ENCODE data around the gene CTR9. TPM values are rescaled to one million over a fixed set of nuclear protein-coding genes. Genes with fewer than 3 reads are reported as not detected.

Gene CTR9
- total RNA-seq, 4 donors from 2014 or later = 28.6 to 34.1 (median 30.5) TPM

- Histone ChIP-seq H3K9me3 (no peaks in the 10 kb centered on the region), H3K27ac (no peak overlapping the region), H3K36me3 (peaks cover 18% of the 10 kb centered on the region), H3K4me1 (peaks cover 9% of the 10 kb centered on the region), H3K4me3 (no peak overlapping the region), H3K27me3 (no peaks in the 10 kb centered on the region)
- TF ChIP-seq, protein P1, sequence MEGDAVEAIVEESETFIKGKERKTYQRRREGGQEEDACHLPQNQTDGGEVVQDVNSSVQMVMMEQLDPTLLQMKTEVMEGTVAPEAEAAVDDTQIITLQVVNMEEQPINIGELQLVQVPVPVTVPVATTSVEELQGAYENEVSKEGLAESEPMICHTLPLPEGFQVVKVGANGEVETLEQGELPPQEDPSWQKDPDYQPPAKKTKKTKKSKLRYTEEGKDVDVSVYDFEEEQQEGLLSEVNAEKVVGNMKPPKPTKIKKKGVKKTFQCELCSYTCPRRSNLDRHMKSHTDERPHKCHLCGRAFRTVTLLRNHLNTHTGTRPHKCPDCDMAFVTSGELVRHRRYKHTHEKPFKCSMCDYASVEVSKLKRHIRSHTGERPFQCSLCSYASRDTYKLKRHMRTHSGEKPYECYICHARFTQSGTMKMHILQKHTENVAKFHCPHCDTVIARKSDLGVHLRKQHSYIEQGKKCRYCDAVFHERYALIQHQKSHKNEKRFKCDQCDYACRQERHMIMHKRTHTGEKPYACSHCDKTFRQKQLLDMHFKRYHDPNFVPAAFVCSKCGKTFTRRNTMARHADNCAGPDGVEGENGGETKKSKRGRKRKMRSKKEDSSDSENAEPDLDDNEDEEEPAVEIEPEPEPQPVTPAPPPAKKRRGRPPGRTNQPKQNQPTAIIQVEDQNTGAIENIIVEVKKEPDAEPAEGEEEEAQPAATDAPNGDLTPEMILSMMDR (IDR thresholded peaks at IDR 0.05) = peak; percentile 73 to 93
- no peak for TF ChIP-seq POLR2A (IDR thresholded peaks at IDR 0.05)
- TF ChIP-seq POLR2AphosphoS5 (IDR thresholded peaks at IDR 0.05) = no peak
- 13% methylated on average over 12 of the region's 24 CpGs for WGBS
- DNase-seq (ENCODE audit: low spot score in 2 of 2) = peak; percentile 92 to 94
Measured at GRCh38 chr11:10792385-10793068, 41.5 kb downstream of the CTR9 start.

DNA sequence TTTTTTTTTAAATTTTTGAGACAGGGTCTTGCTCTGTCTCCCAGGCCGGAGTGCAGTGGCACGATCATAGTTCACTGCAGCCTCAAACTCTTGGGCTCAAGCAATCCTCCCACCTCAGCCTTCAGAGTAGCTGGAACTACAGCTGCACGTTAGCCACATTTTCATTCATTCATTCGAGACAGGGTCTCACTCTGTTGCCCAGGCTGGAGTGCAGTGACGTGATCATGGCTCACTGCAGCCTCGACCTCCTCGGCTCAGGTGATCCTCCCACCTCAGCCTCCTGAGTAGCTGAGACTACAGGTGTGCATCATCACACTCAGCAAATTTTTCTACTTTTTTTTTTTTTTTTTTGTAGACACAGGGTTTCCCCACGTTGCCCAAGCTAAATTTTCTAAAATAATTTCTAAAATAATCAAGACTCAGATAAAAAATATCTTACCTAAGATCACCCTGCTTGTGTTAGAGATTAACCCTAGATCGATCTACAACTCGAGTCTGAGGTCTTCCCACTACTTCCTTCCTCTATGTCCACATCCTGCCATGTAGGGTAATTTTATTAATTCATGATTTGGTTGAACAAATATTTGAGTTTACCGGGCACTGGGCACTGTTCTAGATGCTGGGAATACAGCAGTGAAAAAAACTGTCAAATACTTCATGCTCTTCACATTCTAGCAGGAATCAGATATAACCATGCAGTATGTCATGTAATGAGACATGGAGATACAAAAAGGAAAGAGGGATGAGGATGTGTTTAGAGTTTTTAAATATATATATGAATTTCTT lies 42.6 kb downstream of the CTR9 start:
- WGBS = 74% methylated on average over 11 of the region's 11 CpGs
- TF ChIP-seq, protein P1 (IDR thresholded peaks at IDR 0.05) = no peak
- TF ChIP-seq POLR2A (IDR thresholded peaks at IDR 0.05) (no peak), POLR2AphosphoS5 (IDR thresholded peaks at IDR 0.05) (no peak), EP300 (IDR thresholded peaks at IDR 0.05) (no peak)

GRCh38 chr11:10796191-10796590 lies 45.1 kb downstream of the CTR9 start:
- WGBS = 29% methylated on average over 2 of the region's 2 CpGs
- H3K36me3 ChIP-seq = peaks cover 55% of the 10 kb centered on the region
- H3K4me3 ChIP-seq = no peak overlapping the region
- H3K27me3 ChIP-seq = no peaks in the 10 kb centered on the region
- no peak for DNase-seq (ENCODE audit: low spot score in 2 of 2)
- no peak for TF ChIP-seq POLR2AphosphoS5 (IDR thresholded peaks at IDR 0.05)
- TF ChIP-seq, protein P1 (IDR thresholded peaks at IDR 0.05) = no peak
- H3K27ac ChIP-seq = no peak overlapping the region
- H3K9me3 ChIP-seq = no peaks in the 10 kb centered on the region
- H3K4me1 ChIP-seq = peaks cover 13% of the 10 kb centered on the region

More for the DNA sequence above, 42.6 kb downstream of the CTR9 start:
- H3K4me3 ChIP-seq = no peak overlapping the region
- peaks cover 30% of the 10 kb centered on the region for H3K36me3 ChIP-seq
- DNase-seq (ENCODE audit: low spot score in 2 of 2) = no peak
- no peaks in the 10 kb centered on the region for H3K9me3 ChIP-seq
- no peaks in the 10 kb centered on the region for H3K27me3 ChIP-seq
- peaks cover 9% of the 10 kb centered on the region for H3K4me1 ChIP-seq
- H3K27ac ChIP-seq = no peak overlapping the region

GRCh38 chr11:10797001-10797400 lies 46.0 kb downstream of the CTR9 start:
- H3K27ac ChIP-seq = no peak overlapping the region
- H3K27me3 ChIP-seq = no peaks in the 10 kb centered on the region
- TF ChIP-seq EP300 (IDR thresholded peaks at IDR 0.05) (no peak), POLR2A (IDR thresholded peaks at IDR 0.05) (no peak), POLR2AphosphoS5 (IDR thresholded peaks at IDR 0.05) (no peak)
- TF ChIP-seq, protein P1 (IDR thresholded peaks at IDR 0.05) = no peak
- no peak for DNase-seq (ENCODE audit: low spot score in 2 of 2)
- peaks cover 63% of the 10 kb centered on the region for H3K36me3 ChIP-seq
- H3K4me3 ChIP-seq = no peak overlapping the region
- WGBS = 92% methylated on average over 2 of the region's 2 CpGs
- no peaks in the 10 kb centered on the region for H3K9me3 ChIP-seq
- peaks cover 13% of the 10 kb centered on the region for H3K4me1 ChIP-seq

- H3K9me3 ChIP-seq = no peaks in the 10 kb centered on the region
- no peak overlapping the region for H3K4me3 ChIP-seq
- 78% methylated on average over 3 of the region's 3 CpGs for WGBS
- DNase-seq (ENCODE audit: low spot score in 2 of 2) = no peak
- no peak overlapping the region for H3K27ac ChIP-seq
- H3K27me3 ChIP-seq = no peaks in the 10 kb centered on the region
- TF ChIP-seq POLR2AphosphoS5 (IDR thresholded peaks at IDR 0.05) = no peak
- TF ChIP-seq, protein P1 (IDR thresholded peaks at IDR 0.05) = no peak
- TF ChIP-seq EP300 (IDR thresholded peaks at IDR 0.05) = no peak
- TF ChIP-seq POLR2A (IDR thresholded peaks at IDR 0.05) = no peak
- peaks cover 68% of the 10 kb centered on the region for H3K36me3 ChIP-seq
- H3K4me1 ChIP-seq = peaks cover 9% of the 10 kb centered on the region
Measured at GRCh38 chr11:10797531-10797930, 46.5 kb downstream of the CTR9 start.

Data from suprapubic skin (tissue), 4 donors.